Activated CD8-positive, alpha-beta T cell treated with anti-CD3 and anti-CD28 coated beads, Interleukin-2, amount 10 ng/mL, durations not matched to agents 7 days and 5 days (primary cell): ENCODE data around the gene GDF2. TPM values are rescaled to one million over a fixed set of nuclear protein-coding genes. Genes with fewer than 3 reads are reported as not detected.

ENCODE experiments used
- ATAC-seq: fragments of 150-1000 bp; cut with Tn5 transposase; one replicate; pipeline ENCODE4 v1.10.0; 2021; ENCODE audit warnings: moderate library complexity
- CTCF ChIA-PET: fragments of 350-600 bp; sonication (Branson Sonifier 250); formaldehyde crosslinking; loops from one replicate; lab custom pipeline; 2021; ENCODE audit warnings: antibody characterized with exemption; lab: Charles Lee
- POLR2A ChIA-PET: fragments of 350-600 bp; sonication (Branson Sonifier 250); formaldehyde crosslinking; loops from one replicate; lab custom pipeline; 2021; ENCODE audit warnings: antibody characterized with exemption; lab: Charles Lee
- DNase-seq: peaks from one replicate; pipeline ENCODE4 v3.0.0-alpha.2; 2020
- H3K27ac Mint-ChIP-seq: one replicate; pipeline ENCODE4 v1.8.0; 2021; ENCODE audit warnings: mild to moderate bottlenecking, mixed read lengths
- H3K27me3 Mint-ChIP-seq: one replicate; pipeline ENCODE4 v1.8.0; 2021; ENCODE audit warnings: low read depth, mixed read lengths
- H3K36me3 Mint-ChIP-seq: one replicate; pipeline ENCODE4 v1.8.0; 2021; ENCODE audit warnings: low read depth, mixed read lengths
- H3K4me1 Mint-ChIP-seq: one replicate; pipeline ENCODE4 v1.8.0; 2021; ENCODE audit warnings: low read depth, mixed read lengths
- H3K4me3 Mint-ChIP-seq: one replicate; pipeline ENCODE4 v1.8.0; 2021; ENCODE audit warnings: mild to moderate bottlenecking, mixed read lengths
- H3K9me3 Mint-ChIP-seq: one replicate; pipeline ENCODE4 v1.8.0; 2022; ENCODE audit warnings: mixed read lengths; ENCODE audit not compliant: insufficient read depth
- total RNA-seq, 2 experiments: library from RNA; stranded (reverse); gene quantifications; one replicate each; pipeline ENCODE4 v1.2.3, GENCODE V29; 2021

GDF2 gene
- total RNA-seq, 2 experiments from 2014 or later, result not detected

DNA sequence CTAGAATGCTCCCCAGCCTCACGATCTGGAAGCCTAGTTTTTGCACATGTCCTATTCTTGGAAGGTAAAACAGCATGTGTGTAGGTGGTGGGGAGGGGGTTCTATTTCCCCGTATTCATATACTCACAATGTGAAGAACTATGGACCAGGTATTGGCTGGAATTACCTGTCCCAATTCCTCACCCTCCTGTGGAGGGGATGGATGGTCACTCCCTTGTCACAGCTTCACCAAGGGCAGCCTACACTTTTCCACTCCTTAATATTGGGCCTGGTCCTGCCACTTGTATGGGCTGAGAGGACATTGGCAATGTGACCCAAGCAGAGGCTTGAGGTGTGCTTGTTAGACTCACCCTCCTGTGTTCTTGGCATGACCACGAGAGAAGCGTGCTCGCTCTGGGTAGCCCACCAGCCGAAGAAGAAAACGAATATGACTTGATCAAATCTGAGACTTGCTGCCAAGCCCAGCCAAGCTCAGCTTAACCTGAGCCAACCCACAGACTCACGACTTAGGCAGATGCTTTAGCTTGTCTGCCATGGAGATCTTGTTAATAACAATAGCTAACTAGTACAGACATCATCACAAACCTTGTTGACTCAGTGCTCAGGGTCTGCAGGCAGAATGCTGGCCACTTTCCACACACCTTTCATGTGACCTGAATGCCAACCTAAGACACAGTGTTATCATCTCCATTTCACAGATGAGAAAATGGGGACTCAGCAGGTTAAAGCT is 44.6 kb downstream of the GDF2 start:
- ChIA-PET POLR2A (no interaction called here), CTCF (interaction anchor here (2.0 kb wide), 1 partner anchor 26 kb away, joined by 5 read pairs; no protein-coding TSS in a partner anchor)
- H3K4me3 Mint-ChIP-seq, result no peak overlapping the region
- no peak for DNase-seq
- no peak for ATAC-seq
- no peaks in the 10 kb centered on the region for H3K9me3 Mint-ChIP-seq
- H3K27ac Mint-ChIP-seq, result no peak overlapping the region
- no peaks in the 10 kb centered on the region for H3K36me3 Mint-ChIP-seq
- no peaks in the 10 kb centered on the region for H3K27me3 Mint-ChIP-seq
- no peaks in the 10 kb centered on the region for H3K4me1 Mint-ChIP-seq

DNA sequence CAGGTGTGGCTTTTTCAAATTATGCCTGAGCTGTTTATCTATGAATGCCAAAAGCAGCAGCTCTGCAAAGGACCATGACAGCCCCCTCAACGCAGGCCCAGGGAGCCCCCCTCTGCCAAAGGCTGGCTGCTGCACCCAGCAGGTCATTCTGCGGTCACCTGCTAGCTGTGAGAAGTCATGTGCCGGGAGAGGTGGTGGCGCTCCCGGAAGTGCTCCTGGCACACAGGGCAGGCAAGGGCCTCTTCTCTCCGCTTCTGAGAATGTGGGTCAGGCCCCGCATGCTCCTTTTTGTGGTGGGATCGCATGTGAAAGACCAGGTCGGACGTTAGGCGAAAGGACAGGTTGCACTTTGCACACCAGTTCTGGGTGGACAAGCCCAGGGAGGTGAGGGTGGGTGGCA is 45.4 kb downstream of the GDF2 start:
- Mint-ChIP-seq H3K27ac (no peak overlapping the region), H3K9me3 (no peaks in the 10 kb centered on the region), H3K4me1 (peaks cover 2% of the 10 kb centered on the region), H3K27me3 (no peaks in the 10 kb centered on the region), H3K4me3 (no peak overlapping the region), H3K36me3 (no peaks in the 10 kb centered on the region)
- ChIA-PET POLR2A (no interaction called here), CTCF (no interaction called here)
- DNase-seq (no peak), ATAC-seq (no peak)

DNA sequence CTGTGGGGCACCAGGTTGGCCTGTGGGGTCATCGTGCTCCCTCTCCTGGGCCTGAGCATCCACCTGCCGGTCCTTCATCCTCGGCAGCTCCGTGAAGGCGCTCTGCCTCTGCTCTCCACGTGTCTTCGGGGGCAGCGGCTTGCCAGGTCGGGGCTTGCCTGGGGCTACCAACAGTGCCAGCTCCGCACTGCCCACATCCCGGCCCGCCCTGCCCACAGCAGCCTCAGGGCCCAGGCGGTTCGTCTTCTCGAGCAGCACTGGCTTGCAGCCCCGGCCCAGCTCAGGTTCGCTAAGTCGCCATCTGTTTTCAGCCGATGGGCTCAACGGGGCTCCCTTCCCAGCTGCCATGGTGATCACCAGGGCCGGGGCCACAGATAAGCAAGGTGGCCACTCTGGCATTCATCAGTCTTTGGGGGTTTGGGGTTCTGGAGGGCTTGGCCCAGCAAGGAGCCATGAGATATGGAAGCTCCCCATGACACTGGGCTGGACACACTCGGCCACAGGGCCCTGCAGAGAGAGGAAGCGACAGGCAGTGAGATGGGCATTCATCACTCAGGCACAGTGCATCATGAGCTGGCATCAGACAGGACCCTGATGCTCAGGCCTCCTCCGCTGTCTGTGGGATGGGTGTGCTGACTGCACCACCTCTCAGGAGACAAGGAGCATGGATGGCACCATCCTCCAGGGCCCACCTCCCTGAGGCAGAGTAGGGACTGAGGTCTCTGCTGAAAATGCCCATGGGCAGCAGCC is 46.4 kb downstream of the GDF2 start:
- ChIA-PET CTCF (no interaction called here), POLR2A (no interaction called here)
- H3K27me3 Mint-ChIP-seq, result no peaks in the 10 kb centered on the region
- H3K9me3 Mint-ChIP-seq, result no peaks in the 10 kb centered on the region
- no peak for DNase-seq
- ATAC-seq, result no peak
- no peak overlapping the region for H3K4me3 Mint-ChIP-seq
- H3K27ac Mint-ChIP-seq, result no peak overlapping the region
- no peaks in the 10 kb centered on the region for H3K36me3 Mint-ChIP-seq
- peaks cover 4% of the 10 kb centered on the region for H3K4me1 Mint-ChIP-seq

DNA sequence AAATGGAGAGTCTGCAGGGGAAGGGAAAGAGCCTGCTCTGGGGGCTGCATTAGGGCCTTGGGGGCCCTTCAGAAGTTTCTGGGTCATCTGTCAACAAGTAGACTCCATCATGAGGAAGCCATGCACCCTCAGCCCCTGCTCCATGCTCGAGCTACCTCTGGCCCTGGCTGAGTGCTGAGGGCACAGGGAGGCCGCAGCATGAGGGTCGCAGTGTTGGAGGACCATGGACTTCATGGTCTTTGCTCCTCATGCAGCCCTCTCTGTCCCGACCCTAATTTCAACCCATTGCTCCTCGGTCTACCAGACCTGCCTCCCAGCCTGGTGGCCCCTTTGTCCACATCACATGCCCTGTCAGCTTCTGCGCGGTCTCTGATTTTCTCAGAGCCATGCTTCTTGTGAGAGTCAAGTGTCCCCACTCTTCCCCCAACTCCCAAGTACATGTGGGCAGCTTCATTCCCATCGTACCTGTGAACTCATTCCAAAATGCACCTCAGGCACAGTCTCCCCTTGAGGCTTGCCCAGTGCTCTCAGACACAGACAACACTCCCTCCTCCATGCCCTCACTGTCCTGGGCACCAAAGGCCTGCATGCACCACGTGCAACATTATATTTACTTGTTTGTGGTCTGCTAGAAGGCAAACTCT is 47.1 kb downstream of the GDF2 start:
- Mint-ChIP-seq H3K9me3 (no peaks in the 10 kb centered on the region), H3K27me3 (no peaks in the 10 kb centered on the region), H3K4me1 (peaks cover 4% of the 10 kb centered on the region), H3K36me3 (no peaks in the 10 kb centered on the region), H3K27ac (no peak overlapping the region), H3K4me3 (no peak overlapping the region)
- ChIA-PET CTCF (no interaction called here), POLR2A (no interaction called here)
- no peak for DNase-seq
- no peak for ATAC-seq

GRCh38 chr10:47370015-47370767 is 47.9 kb downstream of the GDF2 start:
- DNase-seq (no peak), ATAC-seq (no peak)
- ChIA-PET CTCF (interaction anchor here (0.7 to 1.8 kb wide), 2 partner anchors 8 to 322 kb away, joined by 3 to 4 read pairs; no protein-coding TSS in a partner anchor), POLR2A (no interaction called here)
- Mint-ChIP-seq H3K27me3 (peaks cover 3% of the 10 kb centered on the region), H3K9me3 (no peaks in the 10 kb centered on the region), H3K27ac (no peak overlapping the region), H3K4me1 (peaks cover 4% of the 10 kb centered on the region), H3K36me3 (no peaks in the 10 kb centered on the region), H3K4me3 (no peak overlapping the region)

- Mint-ChIP-seq H3K4me3 (no peak overlapping the region), H3K36me3 (no peaks in the 10 kb centered on the region), H3K9me3 (no peaks in the 10 kb centered on the region), H3K4me1 (peaks cover 4% of the 10 kb centered on the region), H3K27me3 (peaks cover 6% of the 10 kb centered on the region), H3K27ac (no peak overlapping the region)
- DNase-seq (no peak), ATAC-seq (no peak)
- ChIA-PET POLR2A (no interaction called here), CTCF (interaction anchor here (1.8 to 2.1 kb wide), 2 partner anchors 9 to 322 kb away, joined by 4 to 6 read pairs; no protein-coding TSS in a partner anchor)
Observed at GRCh38 chr10:47370878-47371277, 48.6 kb downstream of the GDF2 start.

DNA sequence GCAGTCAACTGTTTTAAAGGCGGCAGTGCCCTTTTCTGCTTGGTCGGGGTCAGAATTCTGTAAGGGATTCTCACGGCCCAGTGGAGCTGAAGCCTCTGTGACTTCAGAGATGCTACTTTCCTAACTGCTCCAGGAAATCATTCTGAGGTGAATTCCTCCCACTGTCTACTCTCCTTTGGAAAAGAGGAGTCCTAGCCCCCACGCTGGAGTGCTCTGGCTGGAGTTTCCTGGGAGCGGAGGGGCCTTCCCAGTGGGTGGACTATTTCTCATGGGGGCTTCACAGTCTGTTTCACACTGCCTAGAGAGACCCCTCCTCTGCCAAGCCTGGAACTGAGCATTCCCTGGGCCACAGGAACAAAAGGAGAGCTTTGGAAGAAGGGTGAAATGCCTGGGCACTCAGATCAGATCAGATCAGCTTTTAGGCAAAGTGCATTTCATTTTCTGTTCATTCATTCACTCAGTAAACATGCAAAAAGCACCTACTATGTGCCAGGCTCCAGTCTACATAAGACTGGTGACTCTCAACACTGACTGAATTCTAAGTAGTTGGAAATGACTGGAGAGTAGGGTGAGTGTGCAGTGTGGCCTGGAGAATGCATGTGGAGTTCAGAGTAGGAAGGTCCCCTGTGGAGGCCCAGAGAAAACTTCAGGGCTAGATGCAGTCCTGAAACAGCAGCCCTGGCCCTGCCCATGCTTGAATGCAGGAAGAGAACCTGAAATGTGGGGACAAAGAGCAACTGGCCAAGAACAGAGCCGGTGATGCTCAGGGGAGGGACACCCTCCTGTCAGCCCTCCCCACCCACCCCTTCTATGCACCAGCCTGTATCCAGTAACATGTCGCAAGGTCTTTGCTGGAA is 49.6 kb downstream of the GDF2 start:
- H3K36me3 Mint-ChIP-seq, result no peaks in the 10 kb centered on the region
- POLR2A ChIA-PET, result no interaction called here
- ATAC-seq, result no peak

GRCh38 chr10:47372726-47373125 is 50.5 kb downstream of the GDF2 start:
- POLR2A ChIA-PET, result no interaction called here
- CTCF ChIA-PET, result interaction anchor here (2.1 kb wide), 1 partner anchor 10 kb away, joined by 6 read pairs; no protein-coding TSS in a partner anchor
- Mint-ChIP-seq H3K27ac (no peak overlapping the region), H3K9me3 (no peaks in the 10 kb centered on the region), H3K27me3 (peaks cover 19% of the 10 kb centered on the region), H3K36me3 (no peaks in the 10 kb centered on the region), H3K4me1 (peaks cover 4% of the 10 kb centered on the region), H3K4me3 (no peak overlapping the region)
- ATAC-seq, result no peak
- no peak for DNase-seq

More for the DNA sequence above, 49.6 kb downstream of the GDF2 start:
- Mint-ChIP-seq H3K4me1 (peaks cover 4% of the 10 kb centered on the region), H3K27me3 (peaks cover 10% of the 10 kb centered on the region), H3K4me3 (no peak overlapping the region), H3K9me3 (no peaks in the 10 kb centered on the region), H3K27ac (no peak overlapping the region)
- DNase-seq, result no peak
- CTCF ChIA-PET, result interaction anchor here (1.8 to 2.1 kb wide), 2 partner anchors 10 to 323 kb away, joined by 4 to 6 read pairs; no protein-coding TSS in a partner anchor

DNA sequence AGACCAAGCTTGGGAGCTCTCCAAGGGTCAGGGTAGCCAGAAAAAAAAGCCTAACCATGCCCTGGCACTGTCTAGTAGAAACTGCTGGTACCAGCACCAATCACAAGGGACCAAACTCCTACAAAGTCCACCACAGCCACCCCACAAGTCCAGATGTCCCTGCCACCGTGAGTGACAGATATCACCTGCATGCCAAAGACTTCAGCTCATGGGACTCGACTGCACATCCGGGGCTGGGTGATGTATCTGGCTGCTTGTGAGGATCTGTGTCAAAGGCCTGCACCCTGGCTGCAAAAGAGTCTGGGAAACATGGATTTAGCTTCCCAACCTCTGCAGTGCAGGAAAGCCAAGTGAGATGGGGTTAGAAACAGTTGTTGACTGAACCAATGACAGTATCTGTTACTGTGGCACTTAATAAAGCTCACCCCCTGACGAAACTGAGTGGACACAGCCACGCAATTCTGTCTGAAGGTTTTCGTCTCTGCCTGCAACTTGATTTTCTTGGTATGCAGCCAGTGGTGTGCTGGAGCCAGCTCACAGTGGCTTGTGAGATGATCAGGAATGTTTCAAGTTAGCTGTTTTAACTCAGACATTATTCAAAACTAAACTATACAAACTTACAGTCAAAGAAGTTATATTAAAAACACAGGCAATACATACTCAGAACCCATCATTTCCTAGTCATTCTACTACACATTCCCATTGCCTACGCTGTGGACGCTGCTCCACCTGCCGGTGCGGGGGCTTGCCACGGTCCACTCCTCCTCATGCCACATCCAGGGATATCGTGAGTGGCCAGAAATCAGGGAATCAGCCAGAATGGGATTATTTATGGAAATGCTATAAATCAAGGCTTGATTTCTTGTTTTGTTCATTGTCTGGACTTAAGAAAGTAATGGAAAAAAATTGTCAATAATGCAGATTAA is 52.6 kb downstream of the GDF2 start:
- H3K4me3 Mint-ChIP-seq, result no peak overlapping the region
- H3K27me3 Mint-ChIP-seq, result peaks cover 19% of the 10 kb centered on the region
- DNase-seq (no peak), ATAC-seq (no peak)
- H3K9me3 Mint-ChIP-seq, result no peaks in the 10 kb centered on the region
- H3K27ac Mint-ChIP-seq, result no peak overlapping the region
- peaks cover 8% of the 10 kb centered on the region for H3K4me1 Mint-ChIP-seq
- ChIA-PET POLR2A (no interaction called here), CTCF (no interaction called here)
- no peaks in the 10 kb centered on the region for H3K36me3 Mint-ChIP-seq
